ENCODE data around the gene PKP1. TPM values are rescaled to one million over a fixed set of nuclear protein-coding genes. Genes with fewer than 3 reads are reported as not detected.

Gene PKP1
- total and polyA plus RNA-seq, 7 donors = 0.32 to 6.7 (median 2.4) TPM

GRCh38 chr1:201283836-201284553, 689 bp downstream of the PKP1 start:
- Histone ChIP-seq H3K27me3 (ENCODE audit: insufficient read depth in 3 of 3, low read length in 2 of 3) (peaks cover 0 to 35% (median 10%) of the 10 kb centered on the region in 3 donors), H3K4me1 (no peaks in the 10 kb centered on the region), H3K4me3 (peak overlapping the region; percentile 41), H3K9me3 (no peaks in the 10 kb centered on the region), H3K36me3 (ENCODE audit: insufficient read depth in 1 of 2, low read depth in 1 of 2) (no peaks in the 10 kb centered on the region), H3K27ac (peak overlapping the region; percentile 16)
- intact Hi-C loops (cut with DNase I) = no loop called here
- no peak for TF ChIP-seq CTCF (IDR thresholded peaks at IDR 0.05)
- 57 to 63% (median 63%) methylated on average over 50 to 53 of the region's 53 CpGs for WGBS, 3 donors
- DNase-seq = no peak
- peak in 1 of 4 donors; percentile 9 for ATAC-seq

GRCh38 chr1:201284636-201285035, 1.3 kb downstream of the PKP1 start:
- WGBS, 3 donors = 69 to 77% (median 69%) methylated on average over 6 of the region's 6 CpGs
- H3K4me3 ChIP-seq = peak overlapping the region; percentile 41
- no peak overlapping the region for H3K27ac ChIP-seq
- intact Hi-C loops (cut with DNase I) = no loop called here
- ATAC-seq (no peak), DNase-seq (no peak)
- no peaks in the 10 kb centered on the region for H3K4me1 ChIP-seq
- no peaks in the 10 kb centered on the region for H3K36me3 ChIP-seq (ENCODE audit: insufficient read depth in 1 of 2, low read depth in 1 of 2)
- H3K9me3 ChIP-seq = no peaks in the 10 kb centered on the region
- no peak for TF ChIP-seq CTCF (IDR thresholded peaks at IDR 0.05)
- H3K27me3 ChIP-seq (ENCODE audit: insufficient read depth in 3 of 3, low read length in 2 of 3) = peaks cover 0 to 35% (median 10%) of the 10 kb centered on the region in 3 donors

- Histone ChIP-seq H3K27me3 (ENCODE audit: insufficient read depth in 3 of 3, low read length in 2 of 3) (peaks cover 0 to 35% (median 10%) of the 10 kb centered on the region in 3 donors), H3K27ac (no peak overlapping the region), H3K9me3 (no peaks in the 10 kb centered on the region), H3K36me3 (ENCODE audit: insufficient read depth in 1 of 2, low read depth in 1 of 2) (no peaks in the 10 kb centered on the region), H3K4me3 (peak overlapping the region; percentile 15), H3K4me1 (no peaks in the 10 kb centered on the region)
- WGBS, 3 donors = 87 to 93% (median 88%) methylated on average over 7 of the region's 7 CpGs
- no peak for ATAC-seq
- intact Hi-C loops (cut with DNase I) = no loop called here
- no peak for TF ChIP-seq CTCF (IDR thresholded peaks at IDR 0.05)
- no peak for DNase-seq
These were observed 2.5 kb downstream of the PKP1 start for GRCh38 chr1:201285846-201286245.

- Histone ChIP-seq H3K27ac (no peak overlapping the region), H3K4me1 (no peaks in the 10 kb centered on the region), H3K27me3 (ENCODE audit: insufficient read depth in 3 of 3, low read length in 2 of 3) (peaks cover 0 to 35% (median 10%) of the 10 kb centered on the region in 3 donors), H3K9me3 (no peaks in the 10 kb centered on the region), H3K36me3 (ENCODE audit: insufficient read depth in 1 of 2, low read depth in 1 of 2) (no peaks in the 10 kb centered on the region), H3K4me3 (no peak overlapping the region)
- no peak for TF ChIP-seq CTCF (IDR thresholded peaks at IDR 0.05)
- ATAC-seq (no peak), DNase-seq (no peak)
- intact Hi-C loops (cut with DNase I) = no loop called here
- 100% methylated on average over 1 of the region's 1 CpG for whole genome bisulfite sequencing, 3 donors
These were observed 3.1 kb downstream of the PKP1 start for GRCh38 chr1:201286445-201286844.

GRCh38 chr1:201288007-201288406, 4.7 kb downstream of the PKP1 start:
- no peak for TF ChIP-seq CTCF (IDR thresholded peaks at IDR 0.05)
- intact Hi-C loops (cut with DNase I) = no loop called here
- DNase-seq = no peak
- Histone ChIP-seq H3K36me3 (ENCODE audit: insufficient read depth in 1 of 2, low read depth in 1 of 2) (no peaks in the 10 kb centered on the region), H3K27ac (no peak overlapping the region), H3K27me3 (ENCODE audit: insufficient read depth in 3 of 3, low read length in 2 of 3) (peaks cover 0 to 23% (median 5%) of the 10 kb centered on the region in 3 donors), H3K4me1 (no peaks in the 10 kb centered on the region), H3K4me3 (no peak overlapping the region), H3K9me3 (no peaks in the 10 kb centered on the region)
- WGBS, 3 donors = 42 to 58% (median 48%) methylated on average over 6 of the region's 6 CpGs
- no peak for ATAC-seq

All from psoas muscle (tissue), 8 donors.